SH-SY5Y (cell line): ENCODE measurements around the gene ASB2.

ENCODE experiments used
- GATA2 ChIP-seq: IDR thresholded peaks from 2 replicates; pipeline ENCODE4 v1.6.1; 2011; ENCODE audit warnings: mild to moderate bottlenecking, low read depth, low read length
- GATA3 ChIP-seq: IDR thresholded peaks from 2 replicates; pipeline ENCODE4 v1.6.1; 2011; ENCODE audit warnings: low read depth, mild to moderate bottlenecking, low read length, moderate library complexity

DNA sequence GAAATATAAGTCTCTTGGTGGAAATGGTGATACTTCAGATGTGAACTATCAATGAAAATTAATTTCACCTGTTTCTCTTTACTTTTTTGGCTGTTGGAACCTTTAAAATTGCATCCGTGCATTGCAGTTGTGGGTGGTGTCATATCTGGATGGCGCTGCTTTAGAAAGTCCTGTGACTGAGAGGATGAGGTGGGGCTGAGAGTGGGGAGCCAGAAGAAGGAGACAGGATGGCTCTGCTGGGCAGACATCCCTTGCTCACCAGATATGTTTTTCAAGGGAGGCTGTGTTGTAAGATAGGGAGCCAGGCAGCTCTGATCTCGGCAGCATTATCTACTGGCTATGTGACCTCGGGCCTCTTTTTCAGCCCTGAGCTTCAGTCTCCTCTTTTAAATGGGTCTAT lies 12.7 kb downstream of the ASB2 start:
- TF ChIP-seq GATA2 (no peak), GATA3 (no peak)
